ENCODE data around the gene PRDM16. TPM values are rescaled to one million over a fixed set of nuclear protein-coding genes. Genes with fewer than 3 reads are reported as not detected.

The PRDM16 gene
- total and polyA plus RNA-seq, 2 of the 4 experiments (the other 2 are of a cell fraction), result 0.02 TPM; not detected in 1

GRCh38 chr1:3141836-3142235 is 72.8 kb downstream of the PRDM16 start:
- Histone ChIP-seq H3K4me2 (ENCODE audit: low read depth, low read length) (no peak overlapping the region), H3K9me3 (ENCODE audit: control insufficient read depth, insufficient read depth, low read length) (peaks cover 7% of the 10 kb centered on the region), H3K4ac (ENCODE audit: low read depth, low read length) (no peak overlapping the region), H3K4me1 (ENCODE audit: control insufficient read depth, insufficient read depth, low read length) (no peaks in the 10 kb centered on the region), H3K27ac (ENCODE audit: insufficient read depth, low read length) (no peak overlapping the region), H3K4me3 (ENCODE audit: insufficient read depth, low read depth, low read length) (no peak overlapping the region), H3K56ac (ENCODE audit: extremely low read depth, insufficient read depth, low read length) (no peak overlapping the region), H4K91ac (ENCODE audit: insufficient read depth, low read depth, low read length) (no peak overlapping the region), H3K18ac (ENCODE audit: low read depth, low read length) (no peak overlapping the region), H2BK120ac (ENCODE audit: low read depth, low read length) (no peak overlapping the region), H3K36me3 (ENCODE audit: control insufficient read depth, insufficient read depth, low read length) (no peaks in the 10 kb centered on the region), H2AK9ac (replicated peaks; ENCODE audit: low read depth, low read length, poor library complexity) (no peak overlapping the region), H2BK15ac (ENCODE audit: low read depth, low read length) (no peak overlapping the region), H2AFZ (replicated peaks; ENCODE audit: low read length, poor library complexity) (no peak overlapping the region), H3K9me1 (ENCODE audit: insufficient read depth, low read length) (no peaks in the 10 kb centered on the region), H4K20me1 (ENCODE audit: insufficient read depth, low read length) (no peaks in the 10 kb centered on the region), H2AK5ac (ENCODE audit: low read depth, low read length) (no peak overlapping the region), H3K23ac (ENCODE audit: low read depth, low read length) (no peak overlapping the region), H3K9ac (ENCODE audit: low read depth, low read length) (no peak overlapping the region), H4K8ac (ENCODE audit: low read depth in 2 of 2, low read length in 2 of 2) (no peak overlapping the region), H2BK5ac (ENCODE audit: low read depth, low read length, poor library complexity, severe bottlenecking) (no peak overlapping the region), H3K79me1 (ENCODE audit: low read depth in 1 of 2, low read length in 2 of 2) (no peaks in the 10 kb centered on the region), H4K5ac (ENCODE audit: low read depth, low read length) (no peak overlapping the region), H3K14ac (replicated peaks; ENCODE audit: low read depth, low read length) (no peak overlapping the region), H2BK20ac (ENCODE audit: low read depth, low read length) (no peak overlapping the region), H3K27me3 (ENCODE audit: control insufficient read depth, insufficient read depth, low read length) (no peaks in the 10 kb centered on the region; the same call in 1 of the 2 replicates)
- ATAC-seq (ENCODE audit: low read depth) (no peak), DNase-seq (no peak)
- dilution Hi-C loops (cut with HindIII; ENCODE audit: low sequenced_read_pairs, unreplicated experiment) (no loop called here), intact Hi-C loops (cut with micrococcal nuclease) (no loop called here), in situ Hi-C loops (cut with MboI; ENCODE audit: low sequenced_read_pairs) (no loop called here)
- no TSS peak for BruUV-seq (replicated peaks)
- ChIA-PET CTCF (interaction anchor here (0.6 kb wide), 1 partner anchor 16 kb away, joined by 3 read pairs; no protein-coding TSS in a partner anchor), POLR2A (ENCODE audit: unreplicated experiment) (no interaction called here)
- WGBS, 2 experiments (ENCODE audit: extremely low coverage in 2 of 2, insufficient read length in 1 of 2), result 70% methylated on average over 4 of the region's 21 CpGs; no CpG with 5 or more reads in 1 of the 2 experiments
- no peak for TF ChIP-seq CEBPB (IDR thresholded peaks at IDR 0.05; ENCODE audit: low read depth, low read length)
- TF ChIP-seq POLR2A (IDR thresholded peaks at IDR 0.05; ENCODE audit: low read depth, low read length), result no peak
- TF ChIP-seq ELK1 (IDR thresholded peaks at IDR 0.05; ENCODE audit: borderline replicate concordance, low read depth, low read length), result no peak
- TF ChIP-seq SMC3 (IDR thresholded peaks at IDR 0.05; ENCODE audit: low read depth, low read length), result no peak
- TF ChIP-seq NFE2L2 (IDR thresholded peaks at IDR 0.05; ENCODE audit: low read depth, low read length), result no peak
- no peak for TF ChIP-seq USF2 (IDR thresholded peaks at IDR 0.05; ENCODE audit: low read depth, low read length)
- TF ChIP-seq CHD1 (IDR thresholded peaks at IDR 0.05; ENCODE audit: low read depth, low read length), result no peak
